ENCODE data around the gene ACBD3. TPM values are rescaled to one million over a fixed set of nuclear protein-coding genes. Genes with fewer than 3 reads are reported as not detected.
A peak's percentile ranks its signal among the peaks of the same experiment; 100 is the strongest.

The ACBD3 gene
- polyA plus RNA-seq, 4 donors = 52.2 to 78.1 (median 59.8) TPM

DNA sequence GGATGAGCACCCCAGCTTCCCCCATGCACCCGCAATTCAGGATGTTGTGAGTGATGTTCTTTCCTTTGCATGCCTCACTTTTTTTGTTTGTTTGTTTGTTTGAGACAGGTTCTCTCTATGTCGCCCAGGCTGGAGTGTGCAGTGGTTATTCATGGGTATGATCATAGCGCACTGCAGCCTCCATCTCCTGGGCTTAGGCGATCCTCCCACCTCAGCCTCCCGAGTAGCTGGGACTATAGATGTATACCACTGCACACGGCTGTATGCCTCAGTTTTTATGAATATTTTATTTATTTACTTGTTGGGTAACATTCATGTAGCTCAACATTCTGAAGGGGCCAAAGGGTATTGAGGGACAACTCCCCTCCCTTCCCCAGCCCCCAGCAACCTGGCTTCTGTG is 69.2 kb downstream of the ACBD3 start:
- DNase-seq (ENCODE audit: low read depth in 4 of 4, low spot score in 3 of 4) = no peak

DNA sequence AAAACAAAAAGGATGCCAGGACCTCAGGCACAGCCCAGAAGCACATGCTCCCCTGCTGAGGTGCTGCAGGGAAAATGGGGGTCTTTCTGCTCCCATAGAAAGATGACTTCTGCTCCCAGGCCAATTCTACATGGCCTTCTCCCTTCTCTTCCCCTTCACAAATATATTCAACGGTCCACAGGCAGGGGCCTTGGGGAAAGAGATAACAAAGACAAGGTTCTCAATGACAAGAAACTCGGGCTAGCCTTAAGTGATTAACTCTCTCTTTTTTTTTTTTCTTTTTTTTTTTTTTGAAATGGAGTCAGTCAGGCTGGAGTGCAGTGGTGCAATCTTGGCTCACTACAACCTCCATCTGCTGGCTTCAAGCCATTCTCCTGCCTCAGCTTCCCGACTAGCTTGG is 69.9 kb downstream of the ACBD3 start:
- DNase-seq (ENCODE audit: low read depth in 4 of 4, low spot score in 3 of 4) = no peak

GRCh38 chr1:226112626-226113025 is 73.9 kb downstream of the ACBD3 start:
- DNase-seq (ENCODE audit: low read depth in 4 of 4, low spot score in 3 of 4) = no peak

DNA sequence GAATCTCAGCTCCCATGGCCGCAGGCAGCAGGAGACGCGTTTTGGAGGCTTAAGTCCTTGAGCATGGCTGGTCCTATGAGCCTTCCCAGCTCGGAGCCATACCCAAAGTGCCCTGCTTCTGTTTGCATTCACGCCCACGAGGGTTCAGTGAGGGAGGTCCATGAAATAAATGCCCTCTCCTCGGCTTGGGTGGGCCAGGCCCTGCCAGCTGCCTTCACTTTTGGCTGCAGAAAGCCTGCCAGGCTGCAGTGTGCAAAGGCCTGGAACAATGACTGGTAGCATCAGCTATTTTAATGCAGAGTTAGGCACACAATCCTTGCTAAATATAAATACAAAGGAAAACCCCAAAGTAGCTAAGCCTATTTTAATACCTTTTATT is 74.7 kb downstream of the ACBD3 start:
- DNase-seq (ENCODE audit: low read depth in 4 of 4, low spot score in 3 of 4) = no peak

- no peak for DNase-seq (ENCODE audit: low read depth in 4 of 4, low spot score in 3 of 4)
These were observed 75.3 kb downstream of the ACBD3 start for GRCh38 chr1:226111098-226111882.

DNA sequence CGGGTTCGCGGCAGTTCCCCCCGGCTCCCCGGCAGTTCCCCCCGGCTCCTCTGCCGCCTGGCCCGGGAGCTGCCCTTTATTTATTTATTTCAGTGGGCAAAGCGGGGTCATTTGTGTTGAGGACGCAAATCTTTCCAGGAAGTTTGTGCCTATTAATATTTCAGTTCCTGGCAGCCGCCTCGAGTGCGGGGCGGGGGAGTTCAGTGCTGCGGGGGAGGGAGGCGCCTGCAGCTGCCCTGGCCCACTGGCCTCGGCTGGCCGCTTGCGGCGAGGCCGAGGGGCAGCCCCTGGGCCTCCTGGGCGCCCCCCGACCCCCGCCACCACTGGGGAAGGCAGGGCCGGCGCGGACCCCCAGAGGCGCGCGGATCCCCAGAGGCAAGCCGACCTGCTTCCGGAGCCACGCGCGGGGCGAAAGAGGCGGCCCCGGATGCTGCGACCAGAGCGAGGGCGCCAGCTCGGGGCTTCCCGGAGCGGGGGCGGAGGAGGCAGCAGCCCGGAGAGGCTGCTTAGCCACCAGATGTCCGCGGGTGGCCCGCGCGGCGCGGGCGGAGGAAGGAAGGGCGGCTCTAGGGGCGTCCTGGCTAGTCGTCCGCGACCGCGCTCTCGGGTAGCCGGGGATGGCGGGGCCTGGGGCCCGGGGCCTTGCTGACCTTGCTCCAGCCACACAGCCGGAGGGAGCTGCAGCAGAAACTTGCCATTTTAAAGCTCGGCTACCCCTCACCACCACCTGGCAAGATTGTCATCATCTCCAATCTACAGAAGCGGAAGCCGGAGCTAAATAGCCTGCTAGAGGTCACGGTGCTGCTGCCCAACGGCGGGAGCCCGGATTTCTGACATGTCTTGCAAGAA is 76.1 kb downstream of the ACBD3 start:
- DNase-seq (ENCODE audit: low read depth in 4 of 4, low spot score in 3 of 4) = peak in 1 of 4 donors; percentile 53

- DNase-seq (ENCODE audit: low read depth in 4 of 4, low spot score in 3 of 4) = peak in 3 of 4 donors; percentile 64 to 78 (median 66)
These were observed 76.7 kb downstream of the ACBD3 start for GRCh38 chr1:226109829-226110248.

- no peak for DNase-seq (ENCODE audit: low read depth in 4 of 4, low spot score in 3 of 4)
These were observed 77.4 kb downstream of the ACBD3 start for GRCh38 chr1:226108935-226109828.

- DNase-seq (ENCODE audit: low read depth in 4 of 4, low spot score in 3 of 4) = no peak
These were observed 78.8 kb downstream of the ACBD3 start for GRCh38 chr1:226107471-226108460.

DNA sequence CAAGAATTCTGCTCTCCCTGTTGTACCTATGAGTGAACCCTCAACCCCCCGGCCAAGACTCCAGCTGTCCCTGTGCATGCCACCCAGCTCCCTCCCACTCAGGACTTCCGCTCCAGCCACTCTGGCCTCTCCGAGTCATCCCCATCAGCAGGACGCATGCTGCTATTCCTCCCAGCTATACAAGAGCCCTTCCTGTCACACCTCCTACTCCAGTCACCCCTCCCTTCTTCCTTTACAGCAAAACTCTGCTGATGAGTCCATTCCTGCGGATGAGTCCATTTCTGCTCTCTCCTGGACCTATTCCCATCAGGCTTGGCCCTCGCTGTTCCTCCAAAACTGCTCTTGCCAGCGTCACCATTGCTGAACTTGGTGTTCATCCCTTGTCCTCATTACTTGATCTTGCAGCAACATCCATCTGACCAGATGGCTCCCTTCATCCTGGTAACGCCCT is 81.8 kb downstream of the ACBD3 start:
- DNase-seq (ENCODE audit: low read depth in 4 of 4, low spot score in 3 of 4) = no peak

GRCh38 chr1:226100436-226101391 is 85.8 kb downstream of the ACBD3 start:
- no peak for DNase-seq (ENCODE audit: low read depth in 4 of 4, low spot score in 3 of 4)

GRCh38 chr1:226098870-226099835 is 87.4 kb downstream of the ACBD3 start:
- DNase-seq (ENCODE audit: low read depth in 4 of 4, low spot score in 3 of 4) = no peak

GRCh38 chr1:226097866-226098625 is 88.5 kb downstream of the ACBD3 start:
- DNase-seq (ENCODE audit: low read depth in 4 of 4, low spot score in 3 of 4) = no peak

GRCh38 chr1:226095286-226095685 is 91.3 kb downstream of the ACBD3 start:
- no peak for DNase-seq (ENCODE audit: low read depth in 4 of 4, low spot score in 3 of 4)

All from left renal pelvis (tissue), 4 donors.